GM12878 (cell line): Measurements from ENCODE around the gene CHDH. TPM values are rescaled to one million over a fixed set of nuclear protein-coding genes. Genes with fewer than 3 reads are reported as not detected.
A peak's percentile ranks its signal among the peaks of the same experiment; 100 is the strongest.

Experiments used
- ATAC-seq: fragments of 200-7000 bp; cut with Tn5 transposase; 3 replicates; pipeline ENCODE4 v1.9.1; 2020; ENCODE audit warnings: mild to moderate bottlenecking, moderate library complexity
- BruUV-seq: library from RNA; stranded (reverse); fragments of 400-500 nt; replicated peaks from 2 replicates; lab custom pipeline; 2021; lab: Mats Ljungman, UMichigan
- CTCF ChIA-PET: fragments of 300-600 bp; sonication (Branson Sonifier 250); formaldehyde crosslinking; extraction: SDS; loops from one replicate; lab custom pipeline; 2021; ENCODE audit warnings: inconsistent platforms; lab: Yijun Ruan, JAX
- POLR2A ChIA-PET: fragments of 350-600 bp; formaldehyde crosslinking; extraction: SDS; loops from one replicate; lab custom pipeline; 2021; ENCODE audit warnings: inconsistent platforms; lab: Charles Lee
- RAD21 ChIA-PET: fragments of 300-600 bp; sonication (Branson Sonifier 250); formaldehyde crosslinking; loops from one replicate; lab custom pipeline; 2023; ENCODE audit warnings: antibody characterized with exemption; ENCODE audit not compliant: unreplicated experiment; lab: Charles Lee
- SMC1A ChIA-PET: fragments of 300-600 bp; sonication (Branson Sonifier 250); formaldehyde crosslinking; loops from one replicate; lab custom pipeline; 2023; ENCODE audit not compliant: unreplicated experiment, uncharacterized antibody; lab: Charles Lee
- DNase-seq: peaks from one replicate; pipeline ENCODE4 v3.0.0-alpha.2; 2011; ENCODE audit warnings: low read depth, low spot score
- FAIRE-seq: peaks from 3 replicates; lab custom pipeline; 2011; peaks lifted over from hg19 to GRCh38; lab: Jason Lieb, UNC
- H2AFZ ChIP-seq: 2 replicates; pipeline ENCODE4 v1.6.0; 2011; ENCODE audit warnings: low read depth, low read length, control low read depth; ENCODE audit not compliant: control insufficient read depth
- H3K27ac ChIP-seq: 2 replicates; pipeline ENCODE4 v1.5.1; 2011; ENCODE audit warnings: control low read depth; ENCODE audit not compliant: control insufficient read depth, insufficient read depth
- H3K27me3 ChIP-seq, 2 experiments: replicated peaks in 1 of 2; 2 replicates each; pipeline versions ENCODE4 v1.6.0 to v1.6.1; 2011; ENCODE audit warnings: low read length in 1 of 2; ENCODE audit not compliant: control insufficient read depth in 2 of 2, insufficient read depth in 2 of 2
- H3K36me3 ChIP-seq, 2 experiments: 2 replicates each; pipeline ENCODE4 v1.5.1; 2011; ENCODE audit warnings: low read length in 1 of 2; ENCODE audit not compliant: control insufficient read depth in 2 of 2, insufficient read depth in 2 of 2
- H3K4me1 ChIP-seq: 2 replicates; pipeline ENCODE4 v1.6.1; 2011; ENCODE audit warnings: mild to moderate bottlenecking, low read length, moderate library complexity, mixed read lengths; ENCODE audit not compliant: control insufficient read depth, insufficient read depth
- H3K4me2 ChIP-seq: 2 replicates; pipeline ENCODE4 v1.6.0; 2011; ENCODE audit warnings: control low read depth; ENCODE audit not compliant: control insufficient read depth, insufficient read depth
- H3K4me3 ChIP-seq: fragments of 200-600 bp; sonication (generic); 2 replicates; pipeline ENCODE4 v1.5.1; 2016
- H3K79me2 ChIP-seq: 2 replicates; pipeline ENCODE4 v1.6.0; 2011; ENCODE audit warnings: low read length; ENCODE audit not compliant: control insufficient read depth, insufficient read depth
- H3K9ac ChIP-seq: 2 replicates; pipeline ENCODE4 v1.8.0; 2011; ENCODE audit warnings: low read length, control low read depth, mixed read lengths; ENCODE audit not compliant: control insufficient read depth, insufficient read depth
- H3K9me3 ChIP-seq: replicated peaks from 3 replicates; pipeline ENCODE4 v1.5.1; 2011; ENCODE audit warnings: mild to moderate bottlenecking, low read length; ENCODE audit not compliant: control insufficient read depth, insufficient read depth
- H4K20me1 ChIP-seq: 2 replicates; pipeline ENCODE4 v1.6.0; 2011; ENCODE audit not compliant: control insufficient read depth, insufficient read depth
- BHLHE40 ChIP-seq, 2 experiments: fragments of 450-650 bp in 1 of 2; IDR thresholded peaks; 2 replicates each; pipeline ENCODE4 v1.6.1; 2011 to 2017; ENCODE audit warnings: low read depth in 2 of 2, borderline replicate concordance in 1 of 2, improper control_type of control experiment in 1 of 2, low read length in 1 of 2, mild to moderate bottlenecking in 1 of 2
- E2F8 ChIP-seq: fragments of 450-650 bp; IDR thresholded peaks from 2 replicates; pipeline ENCODE4 v1.6.1; 2018; ENCODE audit warnings: mild to moderate bottlenecking, low read depth, moderate library complexity; ENCODE audit not compliant: partially characterized antibody
- IRF4 ChIP-seq: IDR thresholded peaks from 2 replicates; pipeline ENCODE4 v1.6.1; 2011; ENCODE audit warnings: low read depth, low read length
- MEF2A ChIP-seq: IDR thresholded peaks from 2 replicates; pipeline ENCODE4 v1.6.1; 2011; ENCODE audit warnings: low read depth, mild to moderate bottlenecking, low read length, moderate library complexity; ENCODE audit not compliant: insufficient read depth
- RELB ChIP-seq: fragments of 450-650 bp; IDR thresholded peaks from 2 replicates; pipeline ENCODE4 v1.6.1; 2017; ENCODE audit warnings: low read depth, mild to moderate bottlenecking, moderate library complexity
- REST ChIP-seq: IDR thresholded peaks from 2 replicates; pipeline ENCODE4 v1.6.1; 2012; ENCODE audit warnings: mild to moderate bottlenecking, low read depth, low read length
- TARDBP ChIP-seq: IDR thresholded peaks from 2 replicates; pipeline ENCODE4 v1.6.1; 2016; ENCODE audit warnings: borderline replicate concordance
- WGBS: methylation state at CpG from one replicate; pipeline ENCODE4 v1.1.6; 2016; ENCODE audit warnings: low lambda C conversion rate; ENCODE audit not compliant: insufficient replicate concordance, insufficient coverage; ENCODE audit errors: missing lambda C conversion rate; 5-methylcytosine and 5-hydroxymethylcytosine counted together
- in situ Hi-C: fragments of 300-500 bp; cut with MboI; formaldehyde crosslinking; loops from 9 replicates; pipeline ENCODE4 v1.14.3; 2018; ENCODE audit warnings: mixed read lengths
- intact Hi-C: fragments of 100-400 bp; cut with micrococcal nuclease; formaldehyde crosslinking; loops from one replicate; pipeline ENCODE4 v1.14.2; 2022; ENCODE audit not compliant: unreplicated experiment
- polyA plus RNA-seq, 11 experiments: library from polyadenylated mRNA; depleted of rRNA in 4 of 11; unstranded in 6 of 11; stranded (reverse) in 5 of 11; fragments of >200 nt; fragmentation: Nextera tagmentation in 4 of 11; fragmentation: Illumina TruSeq in 1 of 11; extraction: Ambion mirVana in 4 of 11; extraction: Trizol in 1 of 11; gene quantifications; 1 replicate in 1 of 11; 2 replicates in 10 of 11; pipeline versions ENCODE4 v1.2.1 to v1.2.3, GENCODE V29; 2011 to 2016; ENCODE audit warnings: inconsistent platforms in 2 of 11, missing spikeins in 2 of 11, low read depth in 1 of 11
- total RNA-seq, 4 experiments: library from RNA; depleted of rRNA in 3 of 4; stranded (reverse); fragments of >200 nt in 3 of 4; fragmentation: Illumina TruSeq in 1 of 4; extraction: Trizol in 1 of 4; gene quantifications; 2 replicates each; pipeline versions ENCODE4 v1.2.1 to v1.2.3, GENCODE V29; 2013 to 2021

The CHDH gene
- total and polyA plus RNA-seq, 10 of the 15 experiments (the other 5 are each of a cell fraction or from before 2014, with no cell fraction given), result 0.95 to 8.3 (median 2.9) TPM

GRCh38 chr3:53765753-53766152 is 80.5 kb downstream of the CHDH start (continued):
- TF ChIP-seq TARDBP (no peak), E2F8 (no peak), RELB (no peak)

GRCh38 chr3:53764026-53764775 is 82.0 kb downstream of the CHDH start:
- no peak overlapping the region for H3K9ac ChIP-seq
- peak; percentile 17; the same call in 2 of the 3 replicates for ATAC-seq

More at GRCh38 chr3:53764026-53764775, 82.0 kb downstream of the CHDH start:
- ChIA-PET POLR2A (no interaction called here), SMC1A (interaction anchor here (0.7 to 1.7 kb wide), 5 partner anchors 9 to 16 kb away, joined by 3 to 5 read pairs (median 4); no protein-coding TSS in a partner anchor), RAD21 (no interaction called here), CTCF (no interaction called here)
- Histone ChIP-seq H3K9me3 (no peaks in the 10 kb centered on the region), H3K27me3 (no peaks in the 10 kb centered on the region), H2AFZ (no peak overlapping the region), H3K4me3 (no peak overlapping the region), H3K4me2 (no peak overlapping the region), H3K36me3 (no peaks in the 10 kb centered on the region), H3K4me1 (peaks cover 5% of the 10 kb centered on the region), H3K79me2 (no peaks in the 10 kb centered on the region), H3K27ac (no peak overlapping the region), H4K20me1 (no peaks in the 10 kb centered on the region)
- in situ Hi-C loops (no loop called here), intact Hi-C loops (no loop called here)
- FAIRE-seq, result no peak
- DNase-seq, result no peak
- no peak for TF ChIP-seq REST
- no peak for TF ChIP-seq MEF2A
- TF ChIP-seq BHLHE40 (IDR thresholded peaks at IDR 0.05; ENCODE audit: borderline replicate concordance in 1 of 2, low read depth in 2 of 2, low read length in 1 of 2), result peak in 1 of 2 experiments; percentile 22; a peak in 1 of 4 replicates
- no peak for TF ChIP-seq IRF4
- WGBS, result 62% methylated on average over 14 of the region's 14 CpGs
- BruUV-seq, result no TSS peak
